Testis (tissue), 3 donors: ENCODE results near the gene RNF225. TPM values are rescaled to one million over a fixed set of nuclear protein-coding genes. Genes with fewer than 3 reads are reported as not detected.

Source experiments
- DNase-seq: peaks from one replicate; pipeline ENCODE4 v3.0.0-alpha.2; 2019
- H3K27ac ChIP-seq, 2 donors: fragments of 200-600 bp; sonication (generic); one replicate each; pipeline ENCODE4 v1.5.1; 2019
- H3K27me3 ChIP-seq: fragments of 200-600 bp; sonication (generic); one replicate; pipeline ENCODE4 v1.5.1; 2019
- H3K36me3 ChIP-seq: fragments of 200-600 bp; sonication (generic); one replicate; pipeline ENCODE4 v1.5.1; 2017; ENCODE audit warnings: low read depth; ENCODE audit errors: missing control alignments
- H3K4me1 ChIP-seq: fragments of 200-600 bp; sonication (generic); one replicate; pipeline ENCODE4 v1.5.1; 2019
- H3K4me3 ChIP-seq, 2 donors: fragments of 200-600 bp; sonication (generic); one replicate each; pipeline ENCODE4 v1.5.1; 2017 to 2019
- H3K9me3 ChIP-seq: fragments of 200-600 bp; sonication (generic); one replicate; pipeline ENCODE4 v1.5.1; 2017
- POLR2A ChIP-seq: fragments of 450-650 bp; IDR thresholded peaks from one replicate; pipeline ENCODE4 v1.6.1; 2017; ENCODE audit warnings: antibody characterized with exemption, mild to moderate bottlenecking, moderate library complexity
- WGBS, 2 donors: methylation state at CpG; one replicate each; pipeline ENCODE4 v1.1.5; 2018; 5-methylcytosine and 5-hydroxymethylcytosine counted together
- intact Hi-C: fragments of 100-400 bp; cut with DNase I; formaldehyde crosslinking; loops from one replicate; pipeline ENCODE4 v1.15.1; 2023; ENCODE audit warnings: low total_unique reads
- polyA plus RNA-seq: library from polyadenylated mRNA; stranded (reverse); fragments of 350-450 nt; fragmentation: Illumina TruSeq; extraction: RNeasy Lipid Tissue Mini Kit (QIAGEN cat#74804); gene quantifications from one replicate; pipeline ENCODE4 v1.2.3, GENCODE V29; 2014; ENCODE audit warnings: low read depth, low replicate concordance; ENCODE audit not compliant: insufficient read depth
- total RNA-seq, 2 donors: library from RNA; depleted of rRNA; stranded (reverse); fragments of >200 nt; gene quantifications; one replicate each; pipeline ENCODE4 v1.2.3, GENCODE V29; 2016
- TF ChIP-seq, protein P1 (sequence below), 3 experiments: fragments of 450-650 bp in 2 of 3; fragments of 200-600 bp in 1 of 3; sonication (generic) in 1 of 3; IDR thresholded peaks; one replicate each; pipeline ENCODE4 v1.5.1; 2016 to 2019; ENCODE audit warnings: antibody characterized with exemption in 3 of 3, mild to moderate bottlenecking in 2 of 3, moderate library complexity in 1 of 3

The RNF225 gene
- total and polyA plus RNA-seq, 3 donors from 2014 or later, result not detected

DNA sequence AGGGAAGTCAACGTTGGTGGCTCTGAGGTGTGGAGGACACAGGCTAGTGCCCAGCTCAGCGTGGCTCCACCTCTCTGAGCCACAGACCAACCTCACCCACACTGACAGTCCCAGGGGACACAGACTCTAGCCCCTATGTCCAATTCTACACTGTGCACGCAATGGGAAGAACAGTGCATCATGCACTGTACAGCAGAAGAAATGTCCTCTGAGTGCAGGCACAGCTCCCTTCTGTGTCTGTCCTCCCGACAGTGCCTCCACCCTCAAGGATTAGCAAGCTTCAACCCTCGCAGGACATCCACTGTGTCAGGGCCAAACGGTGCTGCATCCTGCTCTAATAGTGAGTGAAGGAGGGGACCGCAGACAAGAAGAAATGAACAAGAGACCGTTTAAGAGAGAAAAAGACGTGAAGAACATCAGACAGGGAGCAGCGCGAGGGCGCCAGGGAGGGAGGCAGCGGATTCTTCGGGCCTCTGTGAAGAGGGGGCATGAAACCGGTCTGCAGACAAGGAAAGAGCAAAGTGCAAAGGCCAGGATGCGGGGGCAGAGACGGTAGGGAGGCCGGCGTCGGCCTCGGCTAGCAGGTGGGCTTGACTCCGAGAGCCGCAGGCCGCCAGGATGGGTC lies 15.3 kb upstream of the RNF225 start:
- Histone ChIP-seq H3K4me3 (peak overlapping the region; percentile 79 to 80), H3K27me3 (no peaks in the 10 kb centered on the region), H3K36me3 (no peaks in the 10 kb centered on the region), H3K9me3 (no peaks in the 10 kb centered on the region), H3K4me1 (peaks cover 12% of the 10 kb centered on the region), H3K27ac (peak overlapping the region; percentile 83 to 95)
- 2 to 6% methylated on average over 24 of the region's 24 CpGs for WGBS, 2 donors
- DNase-seq, result no peak
- no peak for TF ChIP-seq POLR2A
- intact Hi-C loops, result no loop called here

DNA sequence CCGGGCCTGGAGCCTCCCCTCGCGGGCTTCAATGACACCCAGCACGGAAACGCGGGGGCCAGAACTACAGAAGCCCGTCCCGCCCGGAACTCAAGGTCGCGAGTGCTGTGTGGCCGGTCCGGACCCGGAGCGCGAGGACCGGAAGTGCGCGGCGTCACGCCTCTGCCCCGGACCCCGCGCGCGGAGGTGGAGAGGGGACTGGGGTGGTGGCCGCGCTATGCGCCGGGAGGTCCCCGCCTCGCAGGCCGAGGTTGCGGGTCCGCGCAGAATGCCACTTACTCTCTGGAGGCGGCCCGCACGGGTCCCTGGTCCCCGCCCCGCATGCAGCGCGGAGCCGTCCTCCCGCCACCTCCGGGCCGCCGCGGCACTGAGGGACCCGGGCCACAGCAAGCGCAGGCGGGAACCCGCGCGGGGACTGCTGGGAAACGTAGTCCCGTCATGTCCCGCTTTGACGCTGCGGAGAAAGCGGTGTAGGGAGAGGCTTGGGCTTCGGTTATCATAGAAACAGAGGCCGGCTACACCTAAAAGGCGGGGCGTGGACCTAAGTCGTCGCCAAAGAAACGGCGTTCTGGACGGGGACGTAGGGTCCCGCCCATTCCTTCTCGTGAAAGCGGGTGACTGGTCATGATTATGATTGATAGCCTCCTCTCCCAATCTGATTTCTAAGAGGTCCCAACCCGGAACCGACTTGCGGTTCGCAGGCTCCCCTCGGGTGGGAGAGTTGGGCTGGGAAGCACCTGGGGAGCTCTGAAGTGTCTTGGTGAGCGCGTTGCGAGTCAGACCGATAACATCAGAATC lies 14.6 kb upstream of the RNF225 start, which contains the start of gene ZNF837:
ZNF837 (minus strand) TSS at position 369 of the 798 bp plus-strand sequence. CDS start 11,698 bp downstream, outside the sequence.
- no peaks in the 10 kb centered on the region for H3K9me3 ChIP-seq
- intact Hi-C loops, result no loop called here

DNA sequence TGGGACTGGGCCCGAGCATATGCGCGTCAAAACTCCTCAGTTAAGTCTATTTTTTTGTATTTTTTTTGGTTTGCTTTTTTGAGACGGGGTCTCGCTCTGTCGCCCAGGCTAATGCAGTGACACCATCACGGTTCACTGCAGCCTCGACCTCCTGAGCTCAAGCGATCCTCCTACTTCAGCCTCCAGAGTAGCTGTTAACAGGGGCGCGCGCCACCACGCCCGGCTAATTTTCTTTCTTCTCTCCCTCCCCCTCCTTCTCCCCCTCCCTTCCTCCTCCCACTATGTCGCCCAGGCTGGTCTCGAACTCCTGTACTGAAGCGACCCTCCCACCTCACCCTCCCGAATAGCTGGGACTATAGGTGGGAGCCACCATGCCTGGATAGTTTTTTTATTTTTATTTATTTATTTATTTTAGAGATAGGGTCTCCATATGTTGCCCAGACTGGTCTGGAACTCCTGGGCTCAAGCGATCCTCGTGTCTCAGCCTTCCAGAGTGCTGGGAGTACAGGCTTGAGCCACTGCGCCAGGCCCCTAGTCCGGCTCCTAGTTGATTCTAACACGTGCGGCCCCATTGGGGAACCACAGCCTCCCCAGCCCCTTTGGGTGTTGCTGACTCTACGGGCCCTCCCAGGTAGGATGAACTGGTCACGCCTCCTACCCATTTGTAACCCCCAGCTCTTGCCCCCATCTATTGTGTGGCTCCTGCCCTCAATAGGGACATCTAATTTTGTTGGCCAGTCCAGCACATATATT lies 13.8 kb upstream of the RNF225 start:
- intact Hi-C loops, result no loop called here

More for the DNA sequence above, 14.6 kb upstream of the RNF225 start, which contains the start of gene ZNF837:
- H3K36me3 ChIP-seq, result no peaks in the 10 kb centered on the region
- peak within 1 kb of the TSS; percentile 79 to 80 for H3K4me3 ChIP-seq
- DNase-seq, result peak; percentile 99
- WGBS, 2 donors, result 0% methylated on average over 32 to 45 of the region's 83 CpGs
- H3K27me3 ChIP-seq, result no peaks in the 10 kb centered on the region
- TF ChIP-seq, protein P1, sequence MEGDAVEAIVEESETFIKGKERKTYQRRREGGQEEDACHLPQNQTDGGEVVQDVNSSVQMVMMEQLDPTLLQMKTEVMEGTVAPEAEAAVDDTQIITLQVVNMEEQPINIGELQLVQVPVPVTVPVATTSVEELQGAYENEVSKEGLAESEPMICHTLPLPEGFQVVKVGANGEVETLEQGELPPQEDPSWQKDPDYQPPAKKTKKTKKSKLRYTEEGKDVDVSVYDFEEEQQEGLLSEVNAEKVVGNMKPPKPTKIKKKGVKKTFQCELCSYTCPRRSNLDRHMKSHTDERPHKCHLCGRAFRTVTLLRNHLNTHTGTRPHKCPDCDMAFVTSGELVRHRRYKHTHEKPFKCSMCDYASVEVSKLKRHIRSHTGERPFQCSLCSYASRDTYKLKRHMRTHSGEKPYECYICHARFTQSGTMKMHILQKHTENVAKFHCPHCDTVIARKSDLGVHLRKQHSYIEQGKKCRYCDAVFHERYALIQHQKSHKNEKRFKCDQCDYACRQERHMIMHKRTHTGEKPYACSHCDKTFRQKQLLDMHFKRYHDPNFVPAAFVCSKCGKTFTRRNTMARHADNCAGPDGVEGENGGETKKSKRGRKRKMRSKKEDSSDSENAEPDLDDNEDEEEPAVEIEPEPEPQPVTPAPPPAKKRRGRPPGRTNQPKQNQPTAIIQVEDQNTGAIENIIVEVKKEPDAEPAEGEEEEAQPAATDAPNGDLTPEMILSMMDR (IDR thresholded peaks at IDR 0.05), result no peak
- no peak for TF ChIP-seq POLR2A
- H3K27ac ChIP-seq, result peak within 1 kb of the TSS; percentile 83 to 95
- H3K4me1 ChIP-seq, result peaks cover 19% of the 10 kb centered on the region

GRCh38 chr19:58382997-58383603 lies 12.4 kb upstream of the RNF225 start:
- H3K4me3 ChIP-seq, result no peak overlapping the region
- no peak overlapping the region for H3K27ac ChIP-seq
- no peaks in the 10 kb centered on the region for H3K27me3 ChIP-seq
- H3K4me1 ChIP-seq, result peaks cover 30% of the 10 kb centered on the region
- intact Hi-C loops, result no loop called here
- no peak for TF ChIP-seq POLR2A
- TF ChIP-seq, protein P1 (IDR thresholded peaks at IDR 0.05), result no peak
- no peaks in the 10 kb centered on the region for H3K36me3 ChIP-seq
- no peak for DNase-seq
- no peaks in the 10 kb centered on the region for H3K9me3 ChIP-seq
- 91% methylated on average over 6 of the region's 6 CpGs; no CpG with 5 or more reads in 1 of the 2 donors for WGBS, 2 donors

More for the DNA sequence above, 13.8 kb upstream of the RNF225 start:
- TF ChIP-seq, protein P1 (IDR thresholded peaks at IDR 0.05), result no peak
- no peak for TF ChIP-seq POLR2A
- no peaks in the 10 kb centered on the region for H3K36me3 ChIP-seq
- DNase-seq, result no peak
- peaks cover 24% of the 10 kb centered on the region for H3K4me1 ChIP-seq
- 19 to 32% methylated on average over 26 of the region's 26 CpGs for WGBS, 2 donors
- H3K27me3 ChIP-seq, result no peaks in the 10 kb centered on the region
- H3K27ac ChIP-seq, result peak overlapping the region in 1 of 2 donors; percentile 57
- no peaks in the 10 kb centered on the region for H3K9me3 ChIP-seq
- H3K4me3 ChIP-seq, result peak overlapping the region; percentile 79 to 80
